OCI-LY7 (cell line): Measurements from ENCODE around the gene HOXC10. TPM values are rescaled to one million over a fixed set of nuclear protein-coding genes. Genes with fewer than 3 reads are reported as not detected.

Experiments
- BruUV-seq: library from RNA; stranded (reverse); fragments of 400-500 nt; replicated peaks from 2 replicates; lab custom pipeline; 2021; lab: Mats Ljungman, UMichigan
- CTCF ChIA-PET: fragments of 300-600 bp; sonication (Branson Sonifier 250); formaldehyde crosslinking; loops from one replicate; lab custom pipeline; 2022; ENCODE audit warnings: antibody characterized with exemption; ENCODE audit not compliant: unreplicated experiment; lab: Charles Lee
- POLR2A ChIA-PET: fragments of 300-600 bp; sonication (Branson Sonifier 250); formaldehyde crosslinking; loops from one replicate; lab custom pipeline; 2022; ENCODE audit warnings: antibody characterized with exemption; lab: Charles Lee
- DNase-seq: peaks from one replicate; pipeline ENCODE4 v3.0.0-alpha.2; 2015; ENCODE audit warnings: low spot score
- H2AFZ ChIP-seq: fragments of 200-600 bp; sonication (generic), shearing (Covaris generic); 2 replicates; pipeline ENCODE4 v1.6.1; 2014; ENCODE audit warnings: mild to moderate bottlenecking, antibody characterized with exemption, low read length, moderate library complexity
- H3K27ac ChIP-seq: fragments of 200-600 bp; sonication (generic); 2 replicates; pipeline ENCODE4 v1.5.1; 2014; ENCODE audit warnings: mixed run types, low read depth, mild to moderate bottlenecking, moderate library complexity, low read length, inconsistent platforms; ENCODE audit not compliant: poor library complexity, severe bottlenecking
- H3K36me3 ChIP-seq: fragments of 200-600 bp; sonication (generic); 2 replicates; pipeline ENCODE4 v1.6.1; 2014; ENCODE audit warnings: mild to moderate bottlenecking, antibody characterized with exemption, low read length, moderate library complexity, mixed read lengths; ENCODE audit not compliant: insufficient read depth
- H3K4me1 ChIP-seq: fragments of 200-600 bp; sonication (generic); 2 replicates; pipeline ENCODE4 v1.5.1; 2014; ENCODE audit warnings: mild to moderate bottlenecking, low read length; ENCODE audit not compliant: insufficient read depth, poor library complexity, severe bottlenecking
- H3K4me2 ChIP-seq: fragments of 200-600 bp; sonication (generic); 2 replicates; pipeline ENCODE4 v1.6.1; 2014; ENCODE audit warnings: mild to moderate bottlenecking, low read length
- H3K4me3 ChIP-seq: fragments of 200-600 bp; sonication (generic); 2 replicates; pipeline ENCODE4 v1.5.1; 2014; ENCODE audit warnings: mild to moderate bottlenecking, low read depth, low read length; ENCODE audit not compliant: poor library complexity, severe bottlenecking
- H3K79me2 ChIP-seq: fragments of 200-600 bp; sonication (generic); 2 replicates; pipeline ENCODE4 v1.6.1; 2016; ENCODE audit warnings: low read depth, mild to moderate bottlenecking, low read length, moderate library complexity, mixed read lengths; ENCODE audit not compliant: insufficient read depth
- H3K9me2 ChIP-seq: fragments of 200-600 bp; sonication (generic); 2 replicates; pipeline ENCODE4 v1.6.1; 2016; ENCODE audit warnings: mild to moderate bottlenecking, low read length, mixed read lengths; ENCODE audit not compliant: insufficient read depth
- H3K9me3 ChIP-seq: fragments of 200-600 bp; sonication (generic); 2 replicates; pipeline ENCODE4 v1.6.1; 2014; ENCODE audit warnings: mild to moderate bottlenecking, mixed run types, low read length, mixed read lengths
- H4K20me1 ChIP-seq: fragments of 200-600 bp; sonication (generic); 2 replicates; pipeline ENCODE4 v1.6.1; 2014; ENCODE audit warnings: mild to moderate bottlenecking, antibody characterized with exemption, low read length, moderate library complexity, mixed read lengths; ENCODE audit not compliant: insufficient read depth
- CTCF ChIP-seq: fragments of 200-600 bp; sonication (generic); conservative IDR thresholded peaks from 2 replicates; pipeline ENCODE4 v1.5.1; 2014; ENCODE audit warnings: mild to moderate bottlenecking, antibody characterized with exemption, low read length, moderate library complexity, mixed read lengths
- EZH2phosphoT487 ChIP-seq: fragments of 200-600 bp; sonication (generic); IDR thresholded peaks from 2 replicates; pipeline ENCODE4 v1.6.1; 2018; ENCODE audit warnings: low read depth, borderline replicate concordance, mild to moderate bottlenecking, mixed run types, antibody characterized with exemption, low read length, moderate library complexity, mixed read lengths
- intact Hi-C: fragments of 100-400 bp; cut with micrococcal nuclease; formaldehyde crosslinking; loops from one replicate; pipeline ENCODE4 v1.10.0; 2022; ENCODE audit not compliant: unreplicated experiment
- total RNA-seq, 2 experiments: library from RNA; depleted of rRNA in 1 of 2; stranded (reverse); fragments of >200 nt in 1 of 2; shearing (Covaris generic) in 1 of 2; gene quantifications; 2 replicates each; pipeline ENCODE4 v1.2.3, GENCODE V29; 2014 to 2022

The HOXC10 gene
- total RNA-seq, 2 experiments from 2014 or later, result 0.25 to 0.28 TPM

DNA sequence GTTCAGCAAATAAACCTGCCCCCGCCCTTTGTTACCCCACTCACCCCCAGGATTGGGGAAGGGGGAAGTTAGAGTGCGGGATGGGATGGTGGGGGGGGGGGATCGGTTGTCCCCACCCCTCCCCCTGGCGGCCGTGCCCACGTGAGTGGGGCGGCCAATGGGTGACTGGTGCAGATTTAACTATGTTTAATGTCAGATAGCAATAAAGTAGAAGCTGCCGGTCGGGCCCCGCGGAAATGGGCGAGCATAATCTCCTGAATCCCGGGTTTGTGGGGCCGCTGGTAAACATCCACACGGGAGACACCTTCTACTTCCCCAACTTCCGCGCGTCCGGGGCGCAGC lies 30.3 kb upstream of the HOXC10 start, which contains the start of gene HOXC12:
Gene HOXC12 (plus strand): TSS at position 210 of the 342 bp plus-strand sequence. CDS start 27 bp downstream, at position 237.
- ChIA-PET POLR2A (no interaction called here), CTCF (no interaction called here)
- no TSS peak for BruUV-seq
- TF ChIP-seq CTCF (no peak), EZH2phosphoT487 (no peak)
- Histone ChIP-seq H3K4me3 (no peak within 1 kb of the TSS), H2AFZ (no peak within 1 kb of the TSS), H3K4me1 (peaks cover 6% of the 10 kb centered on the region), H3K9me2 (no peaks in the 10 kb centered on the region), H3K27ac (no peak within 1 kb of the TSS), H3K79me2 (no peaks in the 10 kb centered on the region), H4K20me1 (no peaks in the 10 kb centered on the region; the same call in 1 of the 2 replicates), H3K4me2 (no peak within 1 kb of the TSS), H3K9me3 (no peaks in the 10 kb centered on the region), H3K36me3 (no peaks in the 10 kb centered on the region)
- intact Hi-C loops, result no loop called here
- DNase-seq, result no peak

DNA sequence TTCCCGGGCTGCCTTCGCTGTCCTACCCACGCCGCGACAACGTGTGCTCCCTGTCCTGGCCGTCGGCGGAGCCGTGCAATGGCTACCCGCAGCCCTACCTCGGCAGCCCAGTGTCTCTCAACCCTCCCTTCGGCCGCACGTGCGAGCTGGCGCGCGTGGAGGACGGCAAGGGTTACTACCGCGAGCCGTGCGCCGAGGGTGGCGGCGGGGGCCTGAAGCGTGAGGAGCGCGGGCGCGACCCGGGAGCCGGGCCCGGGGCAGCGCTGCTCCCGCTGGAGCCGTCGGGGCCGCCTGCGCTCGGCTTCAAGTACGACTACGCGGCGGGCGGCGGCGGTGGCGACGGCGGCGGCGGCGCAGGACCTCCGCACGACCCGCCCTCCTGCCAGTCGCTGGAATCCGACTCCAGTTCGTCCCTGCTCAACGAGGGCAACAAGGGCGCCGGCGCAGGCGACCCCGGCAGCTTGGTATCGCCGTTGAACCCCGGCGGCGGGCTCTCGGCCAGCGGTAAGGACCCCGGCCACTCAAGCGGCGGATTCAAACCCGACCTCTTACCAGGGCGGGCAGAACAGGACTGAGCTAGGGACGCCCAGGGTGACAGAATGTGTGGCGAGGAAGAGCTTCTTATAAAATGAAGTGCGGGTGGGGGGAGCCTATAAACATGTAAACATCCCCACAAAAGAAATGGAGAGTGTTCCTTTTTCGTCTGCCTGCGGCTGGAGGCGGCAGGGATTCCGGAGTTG lies 29.7 kb upstream of the HOXC10 start:
- H3K4me3 ChIP-seq, result no peak overlapping the region
- no peak for TF ChIP-seq CTCF
- no peak for TF ChIP-seq EZH2phosphoT487
- no peaks in the 10 kb centered on the region for H3K9me3 ChIP-seq
- no peaks in the 10 kb centered on the region for H3K79me2 ChIP-seq
- H3K36me3 ChIP-seq, result no peaks in the 10 kb centered on the region
- H3K9me2 ChIP-seq, result no peaks in the 10 kb centered on the region
- no peak for DNase-seq
- no peak overlapping the region for H2AFZ ChIP-seq
- H3K27ac ChIP-seq, result no peak overlapping the region
- no peaks in the 10 kb centered on the region; the same call in 1 of the 2 replicates for H4K20me1 ChIP-seq
- H3K4me1 ChIP-seq, result peaks cover 6% of the 10 kb centered on the region
- no peak overlapping the region for H3K4me2 ChIP-seq
- CTCF ChIA-PET, result no interaction called here
- POLR2A ChIA-PET, result no interaction called here
- intact Hi-C loops, result no loop called here
- no TSS peak for BruUV-seq

DNA sequence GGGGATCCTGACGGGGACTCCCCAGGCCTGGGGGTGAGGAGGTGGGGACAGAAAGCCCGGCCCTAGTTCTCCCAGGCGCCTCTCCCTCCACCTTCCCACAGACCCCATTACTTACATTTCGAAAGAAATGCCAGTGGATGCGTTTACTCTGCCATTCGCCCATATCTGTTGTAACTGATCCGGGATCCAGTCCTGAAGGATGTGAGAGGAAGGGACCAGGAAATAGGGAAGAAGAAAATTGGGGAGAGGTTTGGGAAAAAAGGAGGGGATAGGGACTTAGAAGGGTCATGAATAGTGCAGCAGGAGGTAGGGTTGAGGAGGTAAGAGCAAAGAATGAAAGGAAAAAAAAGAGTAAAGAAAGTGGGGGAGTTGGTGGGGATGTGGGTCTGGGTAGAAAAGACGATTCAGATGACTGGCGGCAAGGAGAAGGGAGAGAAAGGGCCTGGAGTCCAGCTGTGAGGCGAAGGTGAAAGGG lies 29.1 kb upstream of the HOXC10 start:
- Histone ChIP-seq H3K4me2 (no peak overlapping the region), H2AFZ (no peak overlapping the region), H3K27ac (no peak overlapping the region), H3K9me2 (no peaks in the 10 kb centered on the region), H3K9me3 (no peaks in the 10 kb centered on the region), H4K20me1 (no peaks in the 10 kb centered on the region; the same call in 1 of the 2 replicates), H3K4me1 (peaks cover 6% of the 10 kb centered on the region), H3K36me3 (no peaks in the 10 kb centered on the region), H3K4me3 (no peak overlapping the region), H3K79me2 (no peaks in the 10 kb centered on the region)
- CTCF ChIA-PET, result no interaction called here
- no TSS peak for BruUV-seq
- DNase-seq, result no peak
- intact Hi-C loops, result no loop called here
- TF ChIP-seq EZH2phosphoT487, result no peak
- no peak for TF ChIP-seq CTCF
- POLR2A ChIA-PET, result no interaction called here
